Kidney epithelial cell (primary cell): ENCODE data around the gene C17orf113. TPM values are rescaled to one million over a fixed set of nuclear protein-coding genes. Genes with fewer than 3 reads are reported as not detected.

Source experiments
- DNase-seq: peaks from one replicate; pipeline ENCODE4 v3.0.0-alpha.2; 2010; ENCODE audit warnings: low read depth
- H3K27me3 ChIP-seq: 2 replicates; pipeline ENCODE4 v1.6.0; 2011; ENCODE audit warnings: low read length; ENCODE audit not compliant: control insufficient read depth, insufficient read depth
- H3K36me3 ChIP-seq: 2 replicates; pipeline ENCODE4 v1.5.1; 2011; ENCODE audit warnings: low read length; ENCODE audit not compliant: control insufficient read depth, insufficient read depth
- H3K4me3 ChIP-seq: 2 replicates; pipeline ENCODE4 v1.5.1; 2011; ENCODE audit warnings: low read depth, mild to moderate bottlenecking, control low read depth, low read length
- CTCF ChIP-seq: IDR thresholded peaks from 2 replicates; pipeline ENCODE4 v1.5.1; 2011; ENCODE audit warnings: mild to moderate bottlenecking, moderate library complexity, low read length, control low read depth, inconsistent platforms; ENCODE audit not compliant: insufficient read depth, poor library complexity, severe bottlenecking
- total RNA-seq: library from RNA; depleted of rRNA; stranded (reverse); fragments of >200 nt; gene quantifications from 2 replicates; pipeline ENCODE4 v1.2.3, GENCODE V29; 2015

The C17orf113 gene
- total RNA-seq, 1 donor from 2014 or later, result 0.75 TPM

- H3K27me3 ChIP-seq, result peaks cover 44% of the 10 kb centered on the region
- no peak for DNase-seq
- H3K4me3 ChIP-seq, result no peak overlapping the region
- H3K36me3 ChIP-seq, result no peaks in the 10 kb centered on the region
- TF ChIP-seq CTCF, result no peak
Measured at GRCh38 chr17:42055496-42055895, 5.1 kb upstream of the C17orf113 start.

GRCh38 chr17:42055027-42055426, 4.6 kb upstream of the C17orf113 start:
- Histone ChIP-seq H3K36me3 (no peaks in the 10 kb centered on the region), H3K4me3 (no peak overlapping the region), H3K27me3 (peaks cover 44% of the 10 kb centered on the region)
- no peak for DNase-seq
- no peak for TF ChIP-seq CTCF

GRCh38 chr17:42053731-42054500, 3.5 kb upstream of the C17orf113 start:
- TF ChIP-seq CTCF, result no peak
- H3K27me3 ChIP-seq, result peaks cover 42% of the 10 kb centered on the region

GRCh38 chr17:42052346-42052877, 2.0 kb upstream of the C17orf113 start:
- Histone ChIP-seq H3K36me3 (no peaks in the 10 kb centered on the region), H3K27me3 (peaks cover 39% of the 10 kb centered on the region), H3K4me3 (no peak overlapping the region)
- TF ChIP-seq CTCF, result no peak
- DNase-seq, result no peak

More at GRCh38 chr17:42053731-42054500, 3.5 kb upstream of the C17orf113 start:
- no peak for DNase-seq
- no peak overlapping the region for H3K4me3 ChIP-seq
- no peaks in the 10 kb centered on the region for H3K36me3 ChIP-seq

- no peak overlapping the region for H3K4me3 ChIP-seq
- peaks cover 39% of the 10 kb centered on the region for H3K27me3 ChIP-seq
- no peak for TF ChIP-seq CTCF
Measured at GRCh38 chr17:42051645-42052044, 1.2 kb upstream of the C17orf113 start.

More at GRCh38 chr17:42051645-42052044, 1.2 kb upstream of the C17orf113 start:
- H3K36me3 ChIP-seq, result no peaks in the 10 kb centered on the region
- no peak for DNase-seq
